ENCODE data around the gene CNGB1.

CNGB1 gene

GRCh38 chr16:57953857-57954256 is 17.1 kb downstream of the CNGB1 start:
- DNase-seq (ENCODE audit: low read depth) = no peak
- no peak overlapping the region for H3K4me3 ChIP-seq (ENCODE audit: low read depth, low read length)
- TF ChIP-seq, protein P1, sequence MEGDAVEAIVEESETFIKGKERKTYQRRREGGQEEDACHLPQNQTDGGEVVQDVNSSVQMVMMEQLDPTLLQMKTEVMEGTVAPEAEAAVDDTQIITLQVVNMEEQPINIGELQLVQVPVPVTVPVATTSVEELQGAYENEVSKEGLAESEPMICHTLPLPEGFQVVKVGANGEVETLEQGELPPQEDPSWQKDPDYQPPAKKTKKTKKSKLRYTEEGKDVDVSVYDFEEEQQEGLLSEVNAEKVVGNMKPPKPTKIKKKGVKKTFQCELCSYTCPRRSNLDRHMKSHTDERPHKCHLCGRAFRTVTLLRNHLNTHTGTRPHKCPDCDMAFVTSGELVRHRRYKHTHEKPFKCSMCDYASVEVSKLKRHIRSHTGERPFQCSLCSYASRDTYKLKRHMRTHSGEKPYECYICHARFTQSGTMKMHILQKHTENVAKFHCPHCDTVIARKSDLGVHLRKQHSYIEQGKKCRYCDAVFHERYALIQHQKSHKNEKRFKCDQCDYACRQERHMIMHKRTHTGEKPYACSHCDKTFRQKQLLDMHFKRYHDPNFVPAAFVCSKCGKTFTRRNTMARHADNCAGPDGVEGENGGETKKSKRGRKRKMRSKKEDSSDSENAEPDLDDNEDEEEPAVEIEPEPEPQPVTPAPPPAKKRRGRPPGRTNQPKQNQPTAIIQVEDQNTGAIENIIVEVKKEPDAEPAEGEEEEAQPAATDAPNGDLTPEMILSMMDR (conservative IDR thresholded peaks at IDR 0.05; ENCODE audit: low read depth, low read length) = no peak

DNA sequence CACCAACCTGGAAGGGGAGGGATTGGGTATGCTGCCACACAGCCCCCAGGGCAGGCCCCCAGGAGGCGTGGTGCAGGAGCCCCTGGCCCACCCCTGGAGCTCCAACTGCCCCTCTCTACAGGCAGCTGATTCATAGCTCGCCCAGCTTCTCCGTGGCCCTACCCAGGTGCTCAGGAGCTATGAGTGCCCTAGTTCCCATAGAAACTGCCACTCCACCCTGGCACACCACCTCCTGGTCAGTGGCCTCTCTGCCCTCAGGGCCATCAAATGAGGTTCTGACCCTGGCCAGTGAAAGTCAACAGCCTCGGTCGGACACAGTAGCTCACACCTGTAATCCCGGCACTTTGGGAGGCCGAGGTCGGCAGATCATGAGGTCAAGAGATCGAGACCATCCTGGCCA is 18.0 kb downstream of the CNGB1 start:
- TF ChIP-seq, protein P1 (conservative IDR thresholded peaks at IDR 0.05; ENCODE audit: low read depth, low read length) = no peak
- DNase-seq (ENCODE audit: low read depth) = no peak
- no peak overlapping the region for H3K4me3 ChIP-seq (ENCODE audit: low read depth, low read length)

DNA sequence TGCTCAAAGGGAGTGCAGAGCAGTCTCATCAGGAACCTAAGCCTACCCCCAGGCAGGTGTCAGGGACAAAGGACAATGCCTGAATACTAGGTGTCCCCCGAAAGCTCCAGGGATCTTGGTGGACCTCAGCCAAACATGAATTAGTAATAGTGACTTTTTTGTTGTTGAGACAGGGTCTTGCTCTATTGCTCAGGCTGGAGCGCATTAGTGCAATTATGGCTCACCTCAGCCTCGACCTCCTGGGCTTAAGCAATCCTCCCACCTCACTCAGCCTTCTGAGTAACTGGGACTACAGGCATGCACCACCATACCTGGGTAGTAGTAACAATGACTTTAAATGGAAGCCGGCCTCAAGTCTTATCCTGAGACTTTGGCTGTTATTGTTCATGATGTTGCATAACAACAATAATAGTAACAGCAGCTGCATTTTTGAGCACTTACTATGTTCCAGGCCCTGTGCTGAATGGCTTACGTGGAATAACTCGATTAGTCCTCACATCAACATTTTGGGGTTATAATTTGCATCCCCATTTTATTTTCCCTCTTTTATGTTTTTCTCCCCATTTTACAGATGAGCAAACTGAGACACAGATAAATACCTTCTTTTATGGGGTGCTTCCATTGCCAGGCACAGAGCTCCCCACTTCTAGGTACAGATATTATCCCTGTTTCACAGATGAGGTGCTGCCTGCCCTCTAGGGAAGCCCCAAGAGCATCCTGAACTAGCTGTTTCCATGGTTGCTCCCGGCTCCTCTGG is 19.5 kb downstream of the CNGB1 start:
- TF ChIP-seq, protein P1 (conservative IDR thresholded peaks at IDR 0.05; ENCODE audit: low read depth, low read length) = no peak
- DNase-seq (ENCODE audit: low read depth) = no peak
- H3K4me3 ChIP-seq (ENCODE audit: low read depth, low read length) = no peak overlapping the region

- H3K4me3 ChIP-seq (ENCODE audit: low read depth, low read length) = no peak overlapping the region
- TF ChIP-seq, protein P1 (conservative IDR thresholded peaks at IDR 0.05; ENCODE audit: low read depth, low read length) = no peak
- no peak for DNase-seq (ENCODE audit: low read depth)
These were observed 20.5 kb downstream of the CNGB1 start for GRCh38 chr16:57950382-57950781.

GRCh38 chr16:57949595-57950238 is 21.2 kb downstream of the CNGB1 start:
- DNase-seq (ENCODE audit: low read depth) = peak; percentile 16
- H3K4me3 ChIP-seq (ENCODE audit: low read depth, low read length) = no peak overlapping the region
- TF ChIP-seq, protein P1 (conservative IDR thresholded peaks at IDR 0.05; ENCODE audit: low read depth, low read length) = no peak

DNA sequence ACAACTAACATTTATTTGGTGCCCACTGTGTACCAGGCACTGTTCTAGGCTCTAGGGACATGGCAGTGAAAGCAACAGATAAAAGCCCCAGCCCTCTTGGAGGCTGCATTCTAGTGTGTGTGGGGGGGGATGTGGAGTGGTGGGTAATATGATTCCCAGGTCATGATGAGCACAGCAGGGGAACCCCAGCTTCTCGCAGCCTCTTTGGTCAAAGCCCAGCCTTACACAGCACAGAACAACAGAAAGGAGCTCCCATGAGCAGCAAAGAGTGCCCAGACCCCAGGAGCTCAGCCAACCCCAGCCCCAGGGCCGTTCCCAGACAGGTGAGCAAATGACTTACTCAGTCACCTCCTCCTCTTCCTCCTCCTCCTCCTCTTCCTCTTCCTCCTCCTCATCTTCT is 21.9 kb downstream of the CNGB1 start:
- H3K4me3 ChIP-seq (ENCODE audit: low read depth, low read length) = no peak overlapping the region
- DNase-seq (ENCODE audit: low read depth) = peak; percentile 25
- TF ChIP-seq, protein P1 (conservative IDR thresholded peaks at IDR 0.05; ENCODE audit: low read depth, low read length) = no peak

GRCh38 chr16:57948027-57948426 is 22.9 kb downstream of the CNGB1 start:
- DNase-seq (ENCODE audit: low read depth) = no peak
- H3K4me3 ChIP-seq (ENCODE audit: low read depth, low read length) = no peak overlapping the region
- TF ChIP-seq, protein P1 (conservative IDR thresholded peaks at IDR 0.05; ENCODE audit: low read depth, low read length) = no peak

All from choroid plexus epithelial cell (primary cell).